ENCODE measurements around the gene SRP19.

DNA sequence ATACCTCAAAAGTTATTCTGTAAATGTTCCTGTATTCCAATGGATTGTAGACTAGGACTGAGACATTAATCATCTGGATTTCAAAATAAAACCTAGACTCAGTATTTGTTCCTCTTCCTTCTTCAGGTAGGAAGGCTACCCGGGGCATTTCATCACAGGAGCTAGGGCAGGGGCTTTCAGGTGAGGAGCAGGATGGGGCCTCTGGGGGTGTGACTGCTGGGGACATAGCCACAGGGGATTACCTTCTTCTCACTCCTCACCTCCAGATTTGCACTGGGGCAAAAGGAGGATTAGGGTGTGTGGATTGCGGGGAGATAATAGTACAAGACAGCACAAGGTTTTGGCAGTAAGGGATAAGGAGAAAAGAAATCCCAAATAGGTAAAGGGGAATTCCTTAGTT, 37.9 kb upstream of the SRP19 start:
- TF ChIP-seq EZH2phosphoT487 (IDR thresholded peaks at IDR 0.05; ENCODE audit: insufficient read depth, low read depth) (no peak), EZH2 (IDR thresholded peaks at IDR 0.05; ENCODE audit: insufficient read depth, poor library complexity, severe bottlenecking) (no peak)
